ENCODE results near the gene ATAD2B.
A peak's percentile ranks its signal among the peaks of the same experiment; 100 is the strongest.

ATAD2B gene

DNA sequence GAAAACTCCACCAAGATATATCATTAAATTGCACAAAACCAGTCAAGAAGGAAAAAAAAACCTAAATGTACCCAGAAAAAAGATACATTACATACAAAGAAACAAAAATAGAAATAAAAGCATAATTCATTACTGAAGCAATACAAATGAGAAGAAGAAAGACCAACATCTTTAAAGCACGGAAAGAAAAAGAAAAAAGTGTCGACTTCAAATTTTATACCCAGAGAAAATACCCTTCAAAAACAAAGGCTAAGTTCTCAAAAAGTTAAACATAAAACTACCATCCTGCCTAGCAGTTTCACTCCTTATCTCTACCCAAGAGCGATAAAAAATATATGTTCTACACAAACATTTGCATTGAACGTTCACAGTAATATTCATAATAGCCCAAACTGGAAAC lies 82.0 kb downstream of the ATAD2B start:
- TF ChIP-seq, protein P1, sequence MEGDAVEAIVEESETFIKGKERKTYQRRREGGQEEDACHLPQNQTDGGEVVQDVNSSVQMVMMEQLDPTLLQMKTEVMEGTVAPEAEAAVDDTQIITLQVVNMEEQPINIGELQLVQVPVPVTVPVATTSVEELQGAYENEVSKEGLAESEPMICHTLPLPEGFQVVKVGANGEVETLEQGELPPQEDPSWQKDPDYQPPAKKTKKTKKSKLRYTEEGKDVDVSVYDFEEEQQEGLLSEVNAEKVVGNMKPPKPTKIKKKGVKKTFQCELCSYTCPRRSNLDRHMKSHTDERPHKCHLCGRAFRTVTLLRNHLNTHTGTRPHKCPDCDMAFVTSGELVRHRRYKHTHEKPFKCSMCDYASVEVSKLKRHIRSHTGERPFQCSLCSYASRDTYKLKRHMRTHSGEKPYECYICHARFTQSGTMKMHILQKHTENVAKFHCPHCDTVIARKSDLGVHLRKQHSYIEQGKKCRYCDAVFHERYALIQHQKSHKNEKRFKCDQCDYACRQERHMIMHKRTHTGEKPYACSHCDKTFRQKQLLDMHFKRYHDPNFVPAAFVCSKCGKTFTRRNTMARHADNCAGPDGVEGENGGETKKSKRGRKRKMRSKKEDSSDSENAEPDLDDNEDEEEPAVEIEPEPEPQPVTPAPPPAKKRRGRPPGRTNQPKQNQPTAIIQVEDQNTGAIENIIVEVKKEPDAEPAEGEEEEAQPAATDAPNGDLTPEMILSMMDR (IDR thresholded peaks at IDR 0.05; ENCODE audit: low read depth, low read length): no peak
- DNase-seq (ENCODE audit: extremely low read depth, low read depth): no peak

GRCh38 chr2:23843051-23843976 lies 83.6 kb downstream of the ATAD2B start:
- DNase-seq (ENCODE audit: extremely low read depth, low read depth): peak; percentile 23
- TF ChIP-seq, protein P1 (IDR thresholded peaks at IDR 0.05; ENCODE audit: low read depth, low read length): no peak

GRCh38 chr2:23839919-23840578 lies 86.9 kb downstream of the ATAD2B start:
- TF ChIP-seq, protein P1 (IDR thresholded peaks at IDR 0.05; ENCODE audit: low read depth, low read length): no peak
- no peak for DNase-seq (ENCODE audit: extremely low read depth, low read depth)

- DNase-seq (ENCODE audit: extremely low read depth, low read depth): no peak
- TF ChIP-seq, protein P1 (IDR thresholded peaks at IDR 0.05; ENCODE audit: low read depth, low read length): no peak
These were observed 87.9 kb downstream of the ATAD2B start for GRCh38 chr2:23838996-23839395.

- no peak for DNase-seq (ENCODE audit: extremely low read depth, low read depth)
- TF ChIP-seq, protein P1 (IDR thresholded peaks at IDR 0.05; ENCODE audit: low read depth, low read length): no peak
These were observed 88.3 kb downstream of the ATAD2B start for GRCh38 chr2:23838581-23838980.

- DNase-seq (ENCODE audit: extremely low read depth, low read depth): no peak
- TF ChIP-seq, protein P1 (IDR thresholded peaks at IDR 0.05; ENCODE audit: low read depth, low read length): no peak
These were observed 89.1 kb downstream of the ATAD2B start for GRCh38 chr2:23837871-23838270.

- TF ChIP-seq, protein P1 (IDR thresholded peaks at IDR 0.05; ENCODE audit: low read depth, low read length): no peak
- no peak for DNase-seq (ENCODE audit: extremely low read depth, low read depth)
These were observed 89.9 kb downstream of the ATAD2B start for GRCh38 chr2:23836971-23837565.
